Activated naive CD4-positive, alpha-beta T cell treated with anti-CD3 and anti-CD28 coated beads for 36 hours (primary cell): Measurements from ENCODE around the gene NBPF20. TPM values are rescaled to one million over a fixed set of nuclear protein-coding genes. Genes with fewer than 3 reads are reported as not detected.
"Not testable (repeated sequence)": the region's sequence is repeated elsewhere in the genome, so short reads cannot be mapped to it uniquely, and the experiment has no call there.

ENCODE experiments used
- CTCF ChIA-PET: fragments of 350-600 bp; sonication (Branson Sonifier 250); formaldehyde crosslinking; loops from one replicate; lab custom pipeline; 2021; ENCODE audit warnings: antibody characterized with exemption; lab: Charles Lee
- DNase-seq: peaks from one replicate; pipeline ENCODE4 v3.0.0-alpha.2; 2020
- H3K27ac Mint-ChIP-seq: one replicate; pipeline ENCODE4 v1.8.0; 2021; ENCODE audit warnings: mild to moderate bottlenecking, mixed read lengths
- H3K27me3 Mint-ChIP-seq: one replicate; pipeline ENCODE4 v1.8.0; 2021; ENCODE audit warnings: low read depth, mixed read lengths
- H3K36me3 Mint-ChIP-seq: one replicate; pipeline ENCODE4 v1.8.0; 2021; ENCODE audit warnings: low read depth, mixed read lengths
- H3K4me1 Mint-ChIP-seq: one replicate; pipeline ENCODE4 v1.8.0; 2021; ENCODE audit warnings: low read depth, mixed read lengths
- H3K4me3 Mint-ChIP-seq: one replicate; pipeline ENCODE4 v1.8.0; 2021; ENCODE audit warnings: mild to moderate bottlenecking, moderate library complexity, mixed read lengths
- H3K9me3 Mint-ChIP-seq: one replicate; pipeline ENCODE4 v1.8.0; 2021; ENCODE audit warnings: mixed read lengths
- intact Hi-C: fragments of 100-400 bp; cut with micrococcal nuclease; formaldehyde crosslinking; loops from one replicate; pipeline ENCODE4 v1.15.1; 2023
- total RNA-seq, 2 experiments: library from RNA; stranded (reverse); gene quantifications; one replicate each; pipeline ENCODE4 v1.2.3, GENCODE V29; 2021

The NBPF20 gene, protein sequence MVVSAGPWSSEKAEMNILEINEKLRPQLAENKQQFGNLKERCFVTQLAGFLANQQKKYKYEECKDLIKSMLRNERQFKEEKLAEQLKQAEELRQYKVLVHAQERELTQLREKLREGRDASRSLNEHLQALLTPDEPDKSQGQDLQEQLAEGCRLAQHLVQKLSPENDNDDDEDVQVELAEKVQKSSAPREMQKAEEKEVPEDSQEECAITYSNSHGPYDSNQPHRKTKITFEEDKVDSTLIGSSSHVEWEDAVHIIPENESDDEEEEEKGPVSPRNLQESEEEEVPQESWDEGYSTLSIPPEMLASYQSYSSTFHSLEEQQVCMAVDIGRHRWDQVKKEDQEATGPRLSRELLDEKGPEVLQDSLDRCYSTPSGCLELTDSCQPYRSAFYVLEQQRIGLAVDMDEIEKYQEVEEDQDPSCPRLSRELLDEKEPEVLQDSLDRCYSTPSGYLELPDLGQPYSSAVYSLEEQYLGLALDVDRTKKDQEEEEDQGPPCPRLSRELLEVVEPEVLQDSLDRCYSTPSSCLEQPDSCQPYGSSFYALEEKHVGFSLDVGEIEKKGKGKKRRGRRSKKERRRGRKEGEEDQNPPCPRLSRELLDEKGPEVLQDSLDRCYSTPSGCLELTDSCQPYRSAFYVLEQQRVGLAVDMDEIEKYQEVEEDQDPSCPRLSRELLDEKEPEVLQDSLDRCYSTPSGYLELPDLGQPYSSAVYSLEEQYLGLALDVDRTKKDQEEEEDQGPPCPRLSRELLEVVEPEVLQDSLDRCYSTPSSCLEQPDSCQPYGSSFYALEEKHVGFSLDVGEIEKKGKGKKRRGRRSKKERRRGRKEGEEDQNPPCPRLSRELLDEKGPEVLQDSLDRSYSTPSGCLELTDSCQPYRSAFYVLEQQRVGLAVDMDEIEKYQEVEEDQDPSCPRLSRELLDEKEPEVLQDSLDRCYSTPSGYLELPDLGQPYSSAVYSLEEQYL (N-terminal part only)
- 1 to 10 TPM; 1.4 to 1.8 TPM for total RNA-seq

DNA sequence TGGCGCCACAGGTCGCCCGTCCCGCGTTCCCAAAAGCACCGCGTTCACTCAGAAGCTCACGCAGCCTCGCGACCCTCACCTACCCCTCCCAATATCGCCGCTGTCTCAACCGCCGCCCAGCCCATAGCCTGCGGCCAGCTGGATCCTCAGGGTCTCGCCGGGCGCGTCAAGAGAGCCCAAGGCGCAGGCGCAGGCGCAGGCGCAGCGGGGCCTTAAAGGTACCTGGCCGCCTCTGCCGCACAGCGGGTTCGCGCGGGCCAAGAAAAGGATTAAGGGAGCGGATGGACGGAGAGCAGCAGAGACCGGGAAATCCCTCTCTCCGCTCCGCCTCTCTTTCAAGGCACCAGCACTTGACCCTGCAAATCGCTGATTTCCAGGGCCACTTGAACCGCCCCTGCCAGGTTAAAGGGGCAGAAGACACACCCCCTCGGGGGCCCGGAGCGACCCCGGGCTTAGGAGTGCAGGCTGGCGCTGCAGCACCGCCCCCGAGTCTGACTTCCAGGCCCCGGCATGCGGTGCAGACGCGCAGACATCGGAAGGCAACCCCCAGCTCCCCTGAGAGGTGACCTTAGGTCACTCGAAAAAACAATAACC is at the start of gene NBPF20:
TSS of gene NBPF20 (minus strand) at position 168 of the 594 bp plus-strand sequence. CDS start 20,331 bp downstream, outside the sequence.
- intact Hi-C loops: no loop called here
- CTCF ChIA-PET: no interaction called here

DNA sequence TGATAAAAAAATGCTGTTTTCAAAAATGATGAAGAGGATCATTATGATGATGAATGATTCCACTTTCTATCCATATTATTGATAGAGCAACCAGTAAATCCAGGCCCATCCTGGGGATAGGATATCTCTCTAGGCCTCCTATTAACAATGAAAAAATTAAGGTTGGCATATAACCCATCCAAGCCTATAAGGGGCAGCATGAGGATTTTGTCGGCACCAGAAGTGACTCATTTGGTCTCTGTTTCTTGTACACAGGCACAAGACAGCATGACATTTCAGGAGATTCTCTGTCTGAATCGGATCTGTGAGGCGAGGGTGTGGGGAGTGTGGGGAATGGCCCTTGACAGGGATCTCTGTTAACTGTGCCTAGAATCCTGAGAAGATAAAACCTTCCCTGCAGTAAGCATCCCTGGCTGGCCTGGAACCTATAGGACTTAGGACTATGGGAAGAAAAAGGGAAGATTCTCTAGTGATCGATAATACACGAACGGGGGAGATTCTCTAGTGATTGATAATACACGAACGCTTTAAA is 49.5 kb upstream of the NBPF20 start:
- H3K4me1 Mint-ChIP-seq, H3K27ac Mint-ChIP-seq, DNase-seq, H3K27me3 Mint-ChIP-seq, intact Hi-C loops, CTCF ChIA-PET, H3K36me3 Mint-ChIP-seq, H3K9me3 Mint-ChIP-seq: not testable (repeated sequence)
- H3K4me3 Mint-ChIP-seq: peak overlapping the region; percentile 82

More for the DNA sequence above, at the start of gene NBPF20:
- peaks cover 1% of the 10 kb centered on the region for H3K36me3 Mint-ChIP-seq
- peaks cover 12% of the 10 kb centered on the region for H3K9me3 Mint-ChIP-seq
- H3K4me1 Mint-ChIP-seq: peaks cover 7% of the 10 kb centered on the region
- peak within 1 kb of the TSS; percentile 97 for H3K4me3 Mint-ChIP-seq
- peaks cover 30% of the 10 kb centered on the region for H3K27me3 Mint-ChIP-seq
- peak; percentile 74 for DNase-seq
- H3K27ac Mint-ChIP-seq: peak within 1 kb of the TSS; percentile 85

DNA sequence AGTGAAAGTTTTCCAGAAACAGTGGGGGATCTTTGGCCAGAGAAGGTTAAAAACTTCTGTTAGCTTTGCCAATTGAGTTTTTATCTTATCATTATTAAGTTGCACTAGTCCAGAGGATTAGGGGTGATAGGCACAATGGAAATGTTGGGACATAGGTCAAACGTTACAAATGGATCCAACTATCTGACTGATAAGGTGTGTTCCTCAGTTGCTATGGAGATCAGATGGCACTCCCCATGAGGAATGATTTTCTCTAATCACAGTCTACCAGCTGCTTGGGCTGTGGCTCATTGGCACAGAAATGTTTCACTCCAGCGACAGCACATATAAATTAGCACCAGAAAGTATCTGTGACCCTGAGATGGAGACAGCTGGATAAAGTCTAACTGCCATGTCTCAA is 47.3 kb upstream of the NBPF20 start:
- H3K27me3 Mint-ChIP-seq, H3K4me3 Mint-ChIP-seq, intact Hi-C loops, H3K27ac Mint-ChIP-seq, CTCF ChIA-PET, H3K36me3 Mint-ChIP-seq, H3K9me3 Mint-ChIP-seq, H3K4me1 Mint-ChIP-seq, DNase-seq: not testable (repeated sequence)

DNA sequence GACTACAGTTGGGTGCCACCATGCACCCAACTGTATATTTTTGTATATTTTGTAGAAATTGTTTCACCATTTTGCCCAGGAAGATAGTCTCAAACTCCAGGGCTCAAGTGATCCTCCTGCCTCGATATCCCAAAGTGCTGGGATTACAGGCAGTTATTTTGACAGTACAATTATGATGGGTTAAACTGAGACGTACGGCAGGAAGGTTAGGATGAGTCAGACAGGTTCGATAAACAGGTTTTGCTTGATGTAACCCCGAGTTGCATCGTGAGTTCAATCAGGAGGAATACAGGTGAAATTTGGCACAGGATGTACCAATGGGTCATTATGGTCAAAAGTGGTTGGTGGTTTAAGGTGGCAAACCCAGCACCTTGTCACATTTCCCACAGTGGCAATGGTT is 46.0 kb upstream of the NBPF20 start:
- H3K27me3 Mint-ChIP-seq, H3K27ac Mint-ChIP-seq, CTCF ChIA-PET, H3K4me1 Mint-ChIP-seq, DNase-seq, H3K4me3 Mint-ChIP-seq, H3K9me3 Mint-ChIP-seq, H3K36me3 Mint-ChIP-seq, intact Hi-C loops: not testable (repeated sequence)

DNA sequence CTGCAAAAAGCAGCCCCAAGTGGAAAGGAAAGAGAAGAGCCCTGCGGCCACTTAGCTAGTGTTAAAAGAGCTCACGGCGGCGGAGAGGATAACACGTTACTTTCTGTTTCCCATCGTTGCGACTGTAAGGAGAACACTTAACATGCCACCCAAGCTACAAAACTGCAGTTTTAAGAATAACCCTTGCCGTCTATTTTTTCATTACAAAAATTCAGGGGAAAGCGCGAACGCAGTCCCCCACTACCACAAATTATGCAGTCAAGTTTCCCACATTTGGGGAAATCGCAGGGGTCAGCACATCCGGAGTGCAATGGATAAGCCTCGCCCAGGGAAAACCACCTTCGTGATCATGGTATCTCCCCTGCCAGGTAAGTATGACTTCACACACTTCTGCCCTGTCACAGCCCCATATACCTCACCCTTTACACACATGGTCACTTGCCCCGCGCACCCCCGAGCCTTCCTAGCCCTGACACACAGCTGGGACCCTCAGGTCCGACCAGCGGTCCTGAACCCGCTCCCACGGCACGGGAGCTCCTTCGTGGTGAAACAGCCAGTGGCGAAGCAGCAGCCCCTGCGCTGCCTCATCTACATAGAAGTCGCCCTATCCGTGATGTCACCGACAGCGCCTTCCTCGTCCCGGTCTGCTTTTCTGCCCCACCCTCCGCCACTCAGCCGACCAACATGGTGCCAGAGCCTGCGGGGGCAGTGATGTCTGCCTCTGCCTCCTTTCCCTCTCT is 40.2 kb upstream of the NBPF20 start:
- H3K9me3 Mint-ChIP-seq, H3K4me1 Mint-ChIP-seq, intact Hi-C loops, H3K36me3 Mint-ChIP-seq, H3K27me3 Mint-ChIP-seq: not testable (repeated sequence)
- H3K27ac Mint-ChIP-seq: peak overlapping the region; percentile 94
- CTCF ChIA-PET: interaction anchor here (1.0 kb wide), 1 partner anchor 185 kb away, joined by 3 read pairs; no protein-coding TSS in a partner anchor
- DNase-seq: peak; percentile 93
- H3K4me3 Mint-ChIP-seq: peak overlapping the region; percentile 81

DNA sequence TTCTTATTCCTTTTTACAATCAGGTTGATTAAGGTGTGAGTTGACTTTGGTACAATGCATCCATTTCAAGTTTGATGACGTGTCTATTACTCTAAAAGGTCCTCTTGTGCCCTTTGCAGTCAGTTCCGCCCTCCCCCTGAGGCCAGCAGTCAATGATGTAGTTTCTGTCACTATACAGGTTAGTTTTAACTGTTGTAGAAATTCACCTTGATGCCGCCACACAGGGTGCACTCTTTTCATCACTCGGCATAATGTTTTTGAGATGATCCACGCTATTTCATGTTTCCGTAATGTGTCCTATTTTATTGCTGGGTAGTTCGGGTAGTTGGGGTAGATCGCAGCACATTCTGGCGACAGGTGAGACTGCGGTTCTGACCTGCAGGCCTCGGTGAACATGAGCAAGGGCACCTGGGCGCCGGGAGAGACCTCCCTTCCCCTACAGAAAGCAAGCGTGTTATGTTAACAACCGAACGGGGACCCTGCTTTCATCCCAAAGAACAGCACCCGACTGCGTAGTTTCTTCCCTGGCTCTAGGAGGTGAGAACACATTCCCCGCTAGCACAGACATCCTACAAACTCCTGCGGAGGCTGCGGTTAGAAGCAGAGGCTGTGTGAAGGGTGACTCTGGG is 39.4 kb upstream of the NBPF20 start:
- H3K36me3 Mint-ChIP-seq, H3K27me3 Mint-ChIP-seq, H3K9me3 Mint-ChIP-seq, intact Hi-C loops, DNase-seq, H3K4me1 Mint-ChIP-seq: not testable (repeated sequence)
- CTCF ChIA-PET: interaction anchor here (1.0 kb wide), 1 partner anchor 184 kb away, joined by 3 read pairs; no protein-coding TSS in a partner anchor
- peak overlapping the region; percentile 81 for H3K4me3 Mint-ChIP-seq
- H3K27ac Mint-ChIP-seq: peak overlapping the region; percentile 94

DNA sequence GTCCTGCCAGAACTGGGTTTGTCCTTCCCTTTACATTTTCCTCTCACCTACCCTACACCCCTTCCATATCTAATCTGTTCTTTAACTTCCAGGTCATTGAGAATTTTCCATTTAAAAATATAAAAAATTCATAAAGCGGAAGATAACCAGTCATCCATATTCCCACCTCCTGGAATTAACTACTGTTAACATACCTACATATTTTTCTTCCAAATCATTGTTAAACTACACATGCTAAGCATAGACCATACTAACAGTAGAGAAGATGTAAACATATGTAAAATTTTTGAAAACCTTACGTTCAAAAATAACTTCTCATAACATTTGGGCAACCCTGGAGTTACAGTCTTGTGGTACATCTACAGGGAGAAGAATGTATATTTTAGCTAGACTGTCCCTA is 38.6 kb upstream of the NBPF20 start:
- H3K4me1 Mint-ChIP-seq, H3K27ac Mint-ChIP-seq, H3K36me3 Mint-ChIP-seq, intact Hi-C loops, H3K4me3 Mint-ChIP-seq, DNase-seq, CTCF ChIA-PET, H3K9me3 Mint-ChIP-seq: not testable (repeated sequence)
- H3K27me3 Mint-ChIP-seq: peaks cover 10% of the 10 kb centered on the region

DNA sequence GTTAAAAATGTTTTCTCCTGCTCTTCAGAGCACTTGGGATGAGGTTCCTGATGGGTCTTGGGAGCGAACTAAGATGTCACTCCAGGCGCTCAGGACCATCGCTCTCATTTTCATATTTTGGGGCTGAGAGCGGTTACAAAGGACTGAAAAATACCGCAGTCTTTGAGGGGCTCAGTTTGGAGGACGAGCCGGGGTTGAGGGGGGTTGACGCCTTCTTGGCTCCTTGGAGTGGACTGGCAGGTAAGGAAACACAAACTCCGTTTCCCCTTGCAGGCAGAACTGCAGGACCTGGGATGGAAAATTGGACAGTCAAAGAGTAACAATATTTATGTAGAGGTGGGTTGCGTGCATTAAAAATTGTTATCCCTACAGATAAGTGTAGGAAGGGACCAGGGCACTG is 35.3 kb upstream of the NBPF20 start:
- CTCF ChIA-PET, H3K9me3 Mint-ChIP-seq, H3K27ac Mint-ChIP-seq, H3K4me3 Mint-ChIP-seq, H3K4me1 Mint-ChIP-seq, intact Hi-C loops, H3K36me3 Mint-ChIP-seq, DNase-seq: not testable (repeated sequence)
- peaks cover 15% of the 10 kb centered on the region for H3K27me3 Mint-ChIP-seq

DNA sequence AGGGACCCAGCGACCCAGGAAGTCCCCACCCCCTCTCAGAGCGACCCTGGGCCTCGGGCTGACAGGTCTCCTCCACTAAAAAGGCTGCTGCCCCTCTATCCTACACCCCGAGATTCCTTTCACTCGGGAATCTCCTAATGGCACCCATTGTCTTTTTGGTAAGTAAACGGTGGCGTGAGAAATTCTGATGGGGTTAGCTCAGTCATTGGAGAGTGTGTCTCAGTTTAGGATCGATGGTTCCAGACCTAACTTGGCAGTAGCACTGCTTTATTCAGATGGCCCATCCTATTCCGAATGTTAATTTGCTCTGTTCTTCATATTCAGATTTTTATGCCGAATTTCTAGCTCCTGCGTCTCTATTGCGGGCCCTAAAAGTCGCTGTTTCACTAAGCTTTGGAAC is 34.6 kb upstream of the NBPF20 start:
- H3K27ac Mint-ChIP-seq, H3K36me3 Mint-ChIP-seq, intact Hi-C loops, CTCF ChIA-PET, DNase-seq, H3K4me1 Mint-ChIP-seq, H3K9me3 Mint-ChIP-seq: not testable (repeated sequence)
- peaks cover 17% of the 10 kb centered on the region for H3K27me3 Mint-ChIP-seq
- peak overlapping the region; percentile 36 for H3K4me3 Mint-ChIP-seq

DNA sequence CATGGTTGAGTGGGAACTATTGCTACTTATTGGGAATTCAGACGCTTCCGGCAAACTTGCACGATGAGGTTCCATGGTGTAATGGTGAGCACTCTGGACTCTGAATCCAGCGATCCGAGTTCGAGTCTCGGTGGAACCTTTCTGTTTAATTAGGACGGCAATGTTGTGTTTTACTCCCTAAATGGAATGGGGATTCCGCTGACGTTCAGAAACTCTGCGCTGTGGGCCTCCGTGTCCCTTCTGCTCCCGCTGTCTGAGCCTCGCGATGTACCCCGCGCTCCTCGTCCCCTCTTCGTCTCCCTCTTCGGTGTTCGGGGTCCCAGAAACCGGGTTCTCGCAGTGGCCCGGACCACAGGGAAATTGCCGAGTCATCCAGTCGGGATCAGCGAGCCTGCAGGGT is 34.2 kb upstream of the NBPF20 start:
- H3K9me3 Mint-ChIP-seq, H3K27ac Mint-ChIP-seq, H3K36me3 Mint-ChIP-seq, DNase-seq, H3K4me3 Mint-ChIP-seq, intact Hi-C loops, H3K4me1 Mint-ChIP-seq, CTCF ChIA-PET: not testable (repeated sequence)
- H3K27me3 Mint-ChIP-seq: peaks cover 20% of the 10 kb centered on the region

DNA sequence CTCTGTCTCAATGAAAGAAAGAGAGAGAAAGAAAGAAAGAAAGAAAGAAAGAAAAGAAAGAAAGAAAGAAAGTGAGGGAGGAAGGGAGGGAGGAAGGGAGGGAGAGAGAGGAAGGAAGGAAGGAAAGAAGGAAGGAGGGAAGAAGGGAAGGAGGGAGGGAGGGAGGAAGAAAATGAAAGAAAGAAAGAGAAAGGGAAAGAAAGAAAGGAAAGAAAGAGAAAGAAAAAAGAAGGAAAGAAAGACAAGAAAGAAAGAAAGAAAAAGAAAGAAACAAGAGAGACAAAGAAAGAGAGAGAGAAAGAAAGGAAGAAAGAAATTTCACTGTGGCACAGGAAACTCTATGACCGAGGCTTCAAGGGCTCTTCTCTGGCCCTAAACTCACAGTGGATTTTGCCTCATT is 33.7 kb upstream of the NBPF20 start:
- DNase-seq, intact Hi-C loops, CTCF ChIA-PET, H3K27ac Mint-ChIP-seq, H3K36me3 Mint-ChIP-seq, H3K9me3 Mint-ChIP-seq, H3K4me1 Mint-ChIP-seq: not testable (repeated sequence)
- Mint-ChIP-seq H3K27me3 (peaks cover 22% of the 10 kb centered on the region), H3K4me3 (peak overlapping the region; percentile 21)
